Measurements from ENCODE around the gene ZCCHC18.
"Not testable (repeated sequence)": the region's sequence is repeated elsewhere in the genome, so short reads cannot be mapped to it uniquely, and the experiment has no call there.

Gene ZCCHC18

GRCh38 chrX:104112326-104112951, at the start of gene ZCCHC18:
ZCCHC18 (plus strand) TSS chrX:104112523; CDS start chrX:104114112, 1,589 bp downstream.
- peak; percentile 61 for DNase-seq

- not testable (repeated sequence) for DNase-seq
These were observed 49.7 kb upstream of the ZCCHC18 start for GRCh38 chrX:104062636-104063035.

GRCh38 chrX:104075778-104076445, 36.4 kb upstream of the ZCCHC18 start, which contains the start of gene TMSB15C:
TMSB15C (minus strand) TSS chrX:104076236.
- DNase-seq, result not testable (repeated sequence)

- DNase-seq, result not testable (repeated sequence)
These were observed 34.5 kb upstream of the ZCCHC18 start for GRCh38 chrX:104077854-104078253.

- no peak for DNase-seq
These were observed 28.3 kb upstream of the ZCCHC18 start for GRCh38 chrX:104084063-104084462.

- DNase-seq, result no peak
These were observed 27.6 kb upstream of the ZCCHC18 start for GRCh38 chrX:104084534-104085277.

- no peak for DNase-seq
These were observed 26.8 kb upstream of the ZCCHC18 start for GRCh38 chrX:104085477-104085876.

GRCh38 chrX:104085919-104086318, 26.4 kb upstream of the ZCCHC18 start:
- DNase-seq, result no peak

GRCh38 chrX:104098151-104098808, 14.0 kb upstream of the ZCCHC18 start:
- DNase-seq, result no peak

- no peak for DNase-seq
These were observed 13.4 kb upstream of the ZCCHC18 start for GRCh38 chrX:104098919-104099318.

GRCh38 chrX:104104676-104105075, 7.6 kb upstream of the ZCCHC18 start:
- no peak for DNase-seq

- no peak for DNase-seq
These were observed 6.7 kb upstream of the ZCCHC18 start for GRCh38 chrX:104105330-104106262.

- DNase-seq, result peak; percentile 13
These were observed 3.4 kb upstream of the ZCCHC18 start for GRCh38 chrX:104108955-104109354.

GRCh38 chrX:104110491-104111240, 1.7 kb upstream of the ZCCHC18 start:
- not testable (repeated sequence) for DNase-seq

GRCh38 chrX:104113222-104113965, 1.1 kb downstream of the ZCCHC18 start:
- peak; percentile 42 for DNase-seq

GRCh38 chrX:104117759-104118158, 5.4 kb downstream of the ZCCHC18 start:
- DNase-seq, result no peak

- DNase-seq, result no peak
These were observed 6.4 kb downstream of the ZCCHC18 start for GRCh38 chrX:104118765-104119164.

- DNase-seq, result no peak
These were observed 10.5 kb downstream of the ZCCHC18 start for GRCh38 chrX:104122829-104123228.

GRCh38 chrX:104126856-104127255, 14.5 kb downstream of the ZCCHC18 start:
- no peak for DNase-seq

GRCh38 chrX:104130808-104131207, 18.5 kb downstream of the ZCCHC18 start:
- DNase-seq, result no peak

Data from NK-92 treated with Interleukin-12 subunit alpha and Interleukin-12 subunit beta, amount 100 ng/mL, for 24 hours (cell line).